Neural cell (in vitro differentiated cells): Measurements from ENCODE around the gene TSPAN32.
"Not testable (repeated sequence)": the region's sequence is repeated elsewhere in the genome, so short reads cannot be mapped to it uniquely, and the experiment has no call there.

Source experiments
- CTCF ChIP-seq: fragments of 450-650 bp; IDR thresholded peaks from 2 replicates; pipeline ENCODE4 v1.5.1; 2014; ENCODE audit warnings: antibody characterized with exemption, mild to moderate bottlenecking, moderate library complexity; ENCODE audit not compliant: poor library complexity, severe bottlenecking
- EP300 ChIP-seq: fragments of 450-650 bp; conservative IDR thresholded peaks from 2 replicates; pipeline ENCODE4 v1.6.1; 2014; ENCODE audit warnings: antibody characterized with exemption, mild to moderate bottlenecking, moderate library complexity; ENCODE audit not compliant: poor library complexity, severe bottlenecking
- EZH2 ChIP-seq: fragments of 200-600, 300-800 bp; shearing (Covaris generic), sonication (generic); IDR thresholded peaks from 2 replicates; pipeline ENCODE4 v1.6.1; 2014; ENCODE audit warnings: antibody characterized with exemption, low read length, borderline replicate concordance, mild to moderate bottlenecking; ENCODE audit not compliant: insufficient read depth, poor library complexity, severe bottlenecking
- POLR2AphosphoS5 ChIP-seq: IDR thresholded peaks from 2 replicates; pipeline ENCODE4 v1.6.1; 2012
- RAD21 ChIP-seq: fragments of 450-650 bp; conservative IDR thresholded peaks from 2 replicates; pipeline ENCODE4 v1.6.1; 2014; ENCODE audit warnings: antibody characterized with exemption, mild to moderate bottlenecking, moderate library complexity
- REST ChIP-seq: IDR thresholded peaks from 2 replicates; pipeline ENCODE4 v1.6.1; 2012; ENCODE audit warnings: borderline replicate concordance
- TAF1 ChIP-seq: IDR thresholded peaks from 2 replicates; pipeline ENCODE4 v1.6.1; 2012; ENCODE audit warnings: low read depth

GRCh38 chr11:2333486-2334205 is 31.8 kb downstream of the TSPAN32 start:
- TF ChIP-seq EP300, CTCF, REST, POLR2AphosphoS5, EZH2, TAF1, RAD21: not testable (repeated sequence)
